Hematopoietic multipotent progenitor cell (in vitro differentiated cells): ENCODE data around the gene PPP2R1B. TPM values are rescaled to one million over a fixed set of nuclear protein-coding genes. Genes with fewer than 3 reads are reported as not detected.

Source experiments
- DNase-seq, 3 donors: peaks; one replicate each; pipeline ENCODE4 v3.0.0-alpha.2; 2011 to 2015; ENCODE audit warnings: low read depth in 2 of 3, low spot score in 2 of 3
- total RNA-seq: library from RNA; depleted of rRNA; stranded (reverse); fragments of >200 nt; gene quantifications from one replicate; pipeline ENCODE4 v1.2.3, GENCODE V29; 2012

The PPP2R1B gene
- total RNA-seq, 1 donor, result 13.5 TPM

DNA sequence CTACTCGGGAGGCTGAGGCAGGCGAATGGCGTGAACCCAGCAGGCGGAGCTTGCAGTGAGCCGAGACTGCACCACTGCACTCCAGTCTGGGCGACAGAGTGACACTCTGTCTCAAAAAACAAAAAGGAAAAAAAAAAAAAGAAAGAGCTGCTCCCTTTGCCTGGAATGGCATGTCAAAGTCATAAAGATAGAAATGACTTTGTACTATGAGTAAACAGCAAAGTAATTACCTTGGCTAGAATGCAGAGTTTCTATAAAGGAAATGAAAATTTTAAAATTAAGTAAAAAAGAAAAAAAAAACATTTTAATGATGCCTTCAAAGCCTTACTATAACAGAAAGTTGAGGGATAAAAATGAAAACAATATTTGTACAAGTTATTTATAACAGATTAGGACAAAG lies 10.1 kb downstream of the PPP2R1B start:
- no peak for DNase-seq

DNA sequence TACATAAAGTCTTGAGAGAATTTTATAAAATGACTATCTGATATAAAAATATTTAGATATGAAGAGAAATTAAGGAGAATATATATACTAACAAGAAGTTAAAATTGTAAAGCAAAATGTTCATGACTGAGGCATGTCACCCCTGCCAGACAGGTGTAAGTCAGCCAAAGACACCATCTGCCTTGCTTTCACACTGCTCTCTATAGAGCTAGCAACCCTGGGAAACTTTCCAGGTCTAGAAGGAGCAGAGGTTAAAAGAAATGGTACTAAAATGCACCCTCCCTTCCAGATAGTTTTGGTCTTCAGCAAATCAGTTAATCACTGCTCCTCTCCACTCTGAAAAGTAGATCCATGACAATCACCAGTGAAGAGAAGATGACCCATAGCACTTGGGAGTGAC lies 16.5 kb downstream of the PPP2R1B start:
- no peak for DNase-seq

DNA sequence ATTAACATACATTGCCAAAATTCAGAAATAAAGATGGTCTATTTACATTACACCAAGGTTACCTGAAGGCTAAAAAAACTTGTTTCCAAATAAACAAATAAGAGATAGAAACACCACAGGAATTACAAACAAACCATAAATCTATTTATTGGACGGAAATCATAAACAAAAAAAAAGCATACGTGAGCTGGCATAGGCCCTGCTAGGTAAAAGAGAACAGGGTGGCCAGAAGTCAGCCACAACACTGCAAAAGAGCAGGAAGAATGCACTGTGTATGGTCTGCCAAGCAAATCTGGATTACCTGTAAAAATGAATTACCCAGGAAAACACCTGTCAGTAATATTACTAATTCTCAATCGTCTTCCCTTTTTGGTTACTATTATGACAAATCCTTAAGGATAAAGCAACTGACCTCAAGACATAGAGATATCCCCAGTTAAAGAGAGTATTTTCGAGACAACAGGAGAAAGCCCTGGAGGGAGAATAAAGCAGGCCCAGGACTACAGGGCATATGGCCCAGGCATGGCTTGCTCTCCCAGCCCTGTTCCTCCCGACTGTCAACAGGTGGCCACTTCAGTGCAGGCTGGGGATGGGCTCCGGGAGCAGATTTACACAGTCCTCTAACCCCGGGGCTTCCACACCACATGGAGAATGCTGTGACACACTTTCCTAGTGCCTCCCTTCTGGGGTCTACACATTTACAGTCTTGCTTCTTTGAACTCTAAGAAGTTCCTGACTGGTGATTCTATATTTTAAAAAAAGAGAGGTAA lies 18.0 kb downstream of the PPP2R1B start:
- no peak for DNase-seq

DNA sequence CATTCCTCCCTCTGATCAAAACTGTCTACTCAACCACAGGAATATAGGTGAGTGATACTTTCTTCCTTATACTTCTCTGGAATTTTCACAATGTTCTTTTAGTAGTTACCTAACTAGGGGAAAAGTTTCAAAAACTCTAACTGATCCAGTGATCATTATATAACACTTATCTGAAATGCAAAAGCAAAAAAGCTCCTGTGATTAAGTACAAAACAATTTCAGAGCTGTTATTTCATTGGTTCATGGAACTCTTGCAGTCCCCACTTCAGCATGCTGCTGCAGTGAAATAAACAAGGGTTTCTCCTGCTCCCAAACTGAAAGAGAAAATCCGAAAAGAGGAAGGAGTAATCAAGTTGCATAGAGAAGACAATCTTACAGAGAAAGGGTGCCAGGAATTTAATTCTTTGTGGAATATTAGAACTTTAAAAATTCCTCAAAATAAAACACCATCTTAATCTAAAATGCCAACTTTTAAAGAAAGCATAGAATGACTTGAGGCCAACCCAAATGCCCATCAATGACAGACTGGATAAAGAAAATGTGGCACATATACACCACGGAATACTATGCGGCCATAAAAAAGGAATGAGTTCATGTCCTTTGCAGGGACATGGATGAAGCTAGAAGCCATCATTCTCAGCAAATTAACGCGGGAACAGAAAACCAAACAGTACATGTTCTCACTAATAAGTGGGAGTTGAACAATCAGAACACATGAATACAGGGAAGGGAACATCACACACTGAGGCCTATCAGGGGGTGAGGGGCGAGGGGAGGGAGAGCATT lies 20.3 kb downstream of the PPP2R1B start:
- no peak for DNase-seq

DNA sequence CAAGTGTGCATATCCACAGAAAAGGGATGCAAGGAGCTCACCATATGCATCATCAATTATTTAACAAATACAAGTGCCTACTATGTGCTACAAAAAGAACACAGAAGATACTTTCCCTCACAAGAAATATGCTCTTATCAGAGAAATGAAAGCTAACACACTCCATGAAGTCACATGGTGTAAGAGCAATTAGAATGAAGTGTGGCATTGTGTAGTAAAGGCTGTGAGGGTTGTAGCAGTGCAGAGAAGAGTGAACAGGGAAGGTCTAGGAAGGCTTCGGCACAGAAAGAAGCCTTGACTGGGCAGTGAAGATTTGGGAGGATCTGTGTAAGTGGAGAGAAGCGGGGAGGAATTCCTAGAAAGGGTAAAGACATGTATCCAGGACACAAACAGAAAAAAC lies 22.5 kb downstream of the PPP2R1B start:
- DNase-seq, result no peak

DNA sequence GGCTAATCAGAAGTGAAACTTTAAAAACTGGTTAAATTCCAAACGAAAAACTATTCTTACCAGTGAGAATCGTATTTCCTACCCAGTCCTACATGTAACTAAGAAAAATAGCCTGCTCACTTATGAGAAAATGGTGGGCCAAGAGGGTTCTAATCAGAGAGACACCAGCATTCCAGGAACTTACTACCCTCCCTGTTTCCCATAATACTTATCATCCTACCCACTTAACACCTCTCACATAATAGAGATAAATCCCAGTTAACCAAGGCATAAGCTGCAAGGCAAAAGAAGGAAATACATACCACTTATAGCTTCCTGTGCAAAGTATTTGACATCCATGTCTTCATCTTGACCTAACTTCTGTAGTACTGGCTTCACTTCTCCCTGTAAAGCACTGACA lies 24.4 kb downstream of the PPP2R1B start:
- no peak for DNase-seq

DNA sequence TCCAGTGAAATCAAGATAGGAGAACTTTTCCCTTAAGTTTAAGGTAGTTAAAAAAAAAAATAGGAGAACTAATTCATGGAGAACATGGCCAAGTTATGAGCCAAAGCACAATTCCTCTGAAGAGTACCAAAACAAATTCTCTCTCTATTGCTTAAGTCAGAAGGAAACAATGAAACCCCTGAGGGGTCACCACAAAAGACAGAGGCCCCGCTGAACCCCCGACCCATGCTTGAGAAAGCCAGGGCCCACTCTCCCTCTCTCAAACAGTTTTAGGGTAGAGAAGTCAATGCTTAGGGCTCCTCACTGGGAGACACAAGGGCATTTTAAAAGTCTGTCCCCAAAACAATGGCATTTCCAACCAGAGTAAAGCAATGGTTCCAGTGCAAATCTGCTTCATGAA lies 26.9 kb downstream of the PPP2R1B start:
- no peak for DNase-seq

DNA sequence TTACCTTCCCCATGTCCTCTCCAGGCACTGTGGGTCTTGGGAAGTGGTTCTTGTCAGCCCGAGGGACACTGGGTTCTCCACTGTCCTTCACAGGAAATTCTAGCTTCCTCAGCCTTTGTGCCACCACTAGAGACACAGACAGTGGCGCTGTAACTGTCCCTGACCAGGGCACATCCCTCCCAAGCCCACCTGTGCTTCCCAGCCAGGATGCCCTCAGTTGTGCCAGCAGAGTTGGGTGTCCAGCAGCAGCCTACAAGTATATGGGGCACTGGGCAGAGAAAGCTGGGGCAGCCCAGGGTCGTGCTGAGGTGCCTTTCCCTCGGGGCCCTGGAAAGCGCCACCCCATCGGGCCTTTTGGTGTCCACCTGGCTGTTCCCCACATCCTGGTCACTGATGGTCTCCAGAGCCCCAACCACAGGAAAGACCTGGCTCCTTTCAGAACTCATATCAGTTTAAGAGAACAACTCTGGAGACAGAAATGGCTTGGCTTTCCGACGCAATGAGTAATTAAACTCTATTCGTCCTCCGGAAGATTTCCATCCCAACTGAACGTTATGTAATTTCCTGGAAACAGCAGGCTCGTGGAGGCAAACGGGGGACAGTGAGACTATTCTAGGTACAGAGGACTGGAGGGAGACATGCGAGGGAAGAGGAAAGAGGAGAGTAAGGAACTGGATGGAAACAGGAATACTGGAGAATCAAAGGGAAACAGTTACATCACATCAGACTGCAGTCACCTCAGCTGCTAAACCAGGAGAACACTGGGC lies 28.6 kb downstream of the PPP2R1B start:
- no peak for DNase-seq

DNA sequence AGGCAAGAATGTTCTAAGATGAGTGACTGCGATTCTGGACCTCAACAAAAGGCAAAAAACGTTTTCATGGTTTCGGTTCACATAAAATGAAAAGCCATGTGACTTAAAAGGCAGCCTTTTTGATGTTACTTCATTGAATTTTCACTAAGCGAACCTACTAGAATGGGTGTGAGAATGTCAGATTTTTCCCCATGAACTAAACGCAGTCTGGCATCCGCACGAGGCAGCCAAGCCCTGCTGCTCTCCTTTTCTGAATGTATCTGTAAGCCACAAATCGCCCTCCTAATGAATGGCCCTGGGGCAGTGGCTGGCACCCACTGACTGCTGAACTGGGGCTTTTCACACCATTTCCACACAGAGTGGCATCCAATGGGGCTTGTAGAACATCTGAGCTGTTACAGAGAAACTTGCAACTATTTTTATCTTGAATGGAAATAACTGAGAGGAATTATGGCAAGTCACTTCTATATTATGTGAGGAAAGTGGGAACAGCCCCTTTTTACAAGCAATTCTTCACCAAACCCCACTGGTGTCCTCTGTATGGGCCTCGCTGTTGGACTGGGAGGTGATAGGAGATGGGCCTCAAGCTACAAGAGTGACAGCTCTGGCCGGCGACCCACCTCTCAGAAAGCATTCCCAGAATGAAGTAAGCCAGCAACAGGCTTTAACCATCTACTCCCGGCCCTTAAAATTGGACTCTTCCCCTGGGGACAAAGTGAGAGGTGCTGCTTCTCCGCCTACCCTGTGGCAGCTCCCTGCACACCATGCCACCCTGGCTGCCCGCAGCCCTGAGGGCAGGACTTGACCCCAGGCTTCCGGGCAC lies 29.4 kb downstream of the PPP2R1B start:
- DNase-seq, result no peak

DNA sequence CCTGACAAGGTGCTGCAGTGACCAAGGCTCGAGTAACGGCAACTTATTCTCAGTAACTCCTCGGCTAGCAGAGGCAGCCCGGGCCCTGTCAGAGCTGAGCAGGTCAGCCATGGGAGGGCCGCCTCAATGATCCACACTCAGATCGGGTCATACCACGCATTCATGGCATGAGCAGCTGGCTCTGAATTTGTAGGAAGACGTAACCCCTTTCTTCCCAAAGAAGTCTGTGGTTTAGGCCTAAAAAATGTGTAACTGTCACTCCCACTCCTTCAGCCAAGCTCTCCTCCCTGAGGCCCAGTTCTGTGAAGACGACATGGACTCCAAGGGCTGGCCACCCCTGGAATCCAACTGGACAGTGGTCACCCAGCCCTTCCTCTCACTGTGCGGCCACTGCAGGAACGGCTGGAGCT lies 30.0 kb downstream of the PPP2R1B start:
- no peak for DNase-seq

DNA sequence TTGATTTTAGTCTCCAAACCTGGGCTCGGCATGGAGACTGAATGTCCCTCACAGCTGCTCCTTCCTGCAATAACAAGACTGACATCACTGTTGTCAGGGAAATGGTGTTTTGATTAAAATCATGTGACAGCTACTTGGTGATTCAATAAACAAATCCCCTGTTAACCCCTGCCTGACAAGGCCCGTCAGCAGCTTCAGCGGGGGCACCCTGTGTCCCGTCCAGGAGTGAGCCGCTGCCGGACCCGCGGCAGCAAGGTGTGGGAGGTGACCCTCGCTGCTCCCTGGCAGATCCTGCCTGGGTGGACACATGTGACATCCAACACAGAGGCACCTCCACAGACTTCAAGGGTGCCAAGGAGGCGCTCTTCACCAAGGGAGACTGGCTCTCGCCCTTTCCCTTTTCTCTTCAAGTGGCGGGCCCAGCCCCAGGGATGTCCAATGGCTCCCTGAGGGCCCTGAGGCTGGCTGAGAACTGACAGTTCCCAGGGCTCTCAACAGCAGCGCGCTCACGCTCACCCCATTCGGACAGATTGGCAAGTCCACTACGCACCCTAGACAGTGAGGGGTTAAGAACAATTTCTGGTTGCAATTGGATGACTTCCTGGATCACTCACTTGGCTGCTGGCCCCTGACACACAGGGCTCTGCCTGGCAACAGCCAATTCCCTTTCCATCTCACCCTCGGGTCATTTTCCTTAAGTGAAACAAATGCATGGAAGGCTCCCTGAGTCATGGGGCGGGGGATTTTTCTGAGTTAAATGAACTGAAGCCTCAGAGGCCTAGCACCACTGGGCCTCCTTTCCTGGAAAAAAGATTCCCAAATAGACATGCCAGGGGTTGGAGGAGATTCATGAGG lies 30.7 kb downstream of the PPP2R1B start:
- DNase-seq, result peak in 1 of 3 donors; percentile 7

DNA sequence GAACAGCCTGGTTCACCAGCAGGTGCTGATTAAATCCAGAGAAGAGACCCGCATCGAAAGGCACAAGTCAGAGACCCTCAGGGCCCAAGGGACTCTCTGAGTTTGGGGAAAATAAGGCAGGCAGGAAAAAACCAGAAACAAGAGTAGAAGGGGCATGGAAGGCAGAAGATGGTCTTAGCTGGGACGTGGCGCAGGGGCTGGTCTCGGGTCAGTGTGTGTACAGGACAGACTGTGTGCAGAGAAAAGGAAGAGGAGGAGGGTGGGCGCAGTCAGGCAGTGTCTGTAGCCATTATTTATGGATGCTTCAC lies 31.3 kb downstream of the PPP2R1B start:
- no peak for DNase-seq

DNA sequence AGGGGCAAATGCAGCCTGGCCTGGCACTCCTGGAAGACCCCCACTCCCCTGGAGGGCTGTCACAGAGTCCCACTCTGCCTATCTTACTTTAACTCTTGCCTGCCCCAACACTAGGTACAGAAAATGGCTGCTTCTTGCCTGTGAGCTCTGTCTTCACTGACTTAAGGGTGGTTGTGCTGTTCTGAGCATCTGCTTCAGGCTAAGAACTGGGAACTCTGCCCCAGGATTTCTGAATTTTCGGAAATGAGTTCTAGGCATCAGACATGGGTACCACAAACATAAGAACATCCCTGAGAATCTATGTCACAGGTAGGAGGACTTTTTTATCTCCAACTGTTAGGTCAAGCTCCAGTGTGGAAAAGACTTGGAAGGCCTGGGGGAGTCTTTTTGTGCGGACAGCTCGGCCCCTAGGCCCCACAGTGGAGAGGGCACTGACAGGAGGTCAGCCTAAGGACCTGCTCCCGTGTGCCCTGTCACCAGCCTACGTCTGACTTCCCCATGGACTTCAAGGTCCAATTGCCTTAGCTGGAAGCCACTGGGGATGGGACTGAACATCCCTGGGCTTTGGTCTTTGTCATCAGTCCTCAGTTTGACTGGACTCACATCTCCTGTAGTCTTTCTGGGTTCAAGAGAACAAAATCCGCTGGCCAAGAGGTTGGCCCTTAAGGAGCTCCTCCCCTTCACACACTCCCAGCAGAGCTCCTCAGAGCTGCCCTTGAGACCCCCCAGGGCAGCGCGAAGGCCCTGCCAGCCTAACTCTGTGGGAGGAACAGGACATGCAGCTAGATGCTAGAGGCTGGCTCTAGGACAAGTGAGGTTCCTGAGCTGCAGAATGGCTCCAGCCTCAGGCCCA lies 31.9 kb downstream of the PPP2R1B start:
- DNase-seq, result no peak

DNA sequence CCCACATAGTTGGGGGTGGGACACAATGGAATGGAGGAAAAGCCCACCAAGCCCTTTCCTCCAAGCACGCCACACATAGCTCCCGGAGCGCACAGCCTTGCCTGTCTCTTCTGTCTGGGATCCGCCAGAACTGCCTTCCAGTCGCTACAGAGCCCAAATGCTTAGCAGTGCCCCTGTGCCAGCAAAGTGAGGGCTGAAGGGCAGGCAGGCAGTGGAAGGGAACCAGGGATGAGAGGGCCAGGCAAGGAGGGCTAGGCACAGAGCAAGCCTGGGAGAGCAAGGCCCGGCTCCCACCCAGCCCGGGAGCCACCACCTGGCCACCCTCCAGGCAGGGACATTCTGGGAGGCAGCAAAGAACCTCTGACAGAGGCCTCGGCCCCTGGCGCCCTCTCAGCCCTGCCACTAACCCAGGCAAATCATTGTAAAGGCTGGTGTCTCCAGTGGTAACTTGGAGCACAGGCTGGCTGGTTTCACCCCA lies 32.5 kb downstream of the PPP2R1B start:
- no peak for DNase-seq

DNA sequence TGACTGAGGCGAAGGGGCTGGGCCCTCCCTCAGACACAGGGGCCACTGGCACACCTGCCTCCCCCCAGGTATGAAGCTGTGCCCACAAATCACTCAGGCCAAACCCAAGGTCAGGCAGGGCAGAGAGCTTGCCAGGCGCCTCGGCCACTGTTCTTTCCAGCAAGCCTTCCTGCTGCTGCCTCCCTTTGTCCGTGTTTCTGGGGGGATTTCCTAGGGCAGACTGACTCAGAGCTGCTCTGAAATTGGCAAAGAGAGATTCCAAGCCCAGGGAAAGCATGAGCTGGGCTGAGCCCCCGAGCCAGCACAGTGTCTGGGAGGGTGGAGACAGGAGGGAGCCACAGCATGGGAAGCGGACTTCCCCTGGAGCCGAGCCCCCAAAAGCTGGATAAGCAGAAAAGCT lies 33.2 kb downstream of the PPP2R1B start:
- DNase-seq, result no peak

DNA sequence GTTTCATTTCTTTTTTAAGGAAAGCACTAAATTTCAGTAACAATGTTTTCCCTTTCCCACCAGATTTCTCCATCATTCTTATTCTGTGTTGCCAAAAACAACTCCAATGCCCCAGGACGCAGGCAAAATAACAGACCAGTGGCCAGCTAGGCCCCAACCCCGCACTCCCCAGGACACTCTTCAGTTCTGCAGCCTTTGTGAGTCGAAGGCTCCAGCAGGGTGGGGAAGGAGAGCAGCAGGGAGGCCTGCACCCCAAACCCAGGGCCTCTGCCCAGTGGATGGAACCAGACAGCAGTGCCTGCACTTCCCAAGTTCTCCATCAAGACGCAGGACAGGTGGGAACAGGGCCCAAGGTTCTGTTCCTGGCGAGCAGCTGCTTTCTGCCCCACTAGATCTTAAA lies 34.4 kb downstream of the PPP2R1B start:
- DNase-seq, result no peak

DNA sequence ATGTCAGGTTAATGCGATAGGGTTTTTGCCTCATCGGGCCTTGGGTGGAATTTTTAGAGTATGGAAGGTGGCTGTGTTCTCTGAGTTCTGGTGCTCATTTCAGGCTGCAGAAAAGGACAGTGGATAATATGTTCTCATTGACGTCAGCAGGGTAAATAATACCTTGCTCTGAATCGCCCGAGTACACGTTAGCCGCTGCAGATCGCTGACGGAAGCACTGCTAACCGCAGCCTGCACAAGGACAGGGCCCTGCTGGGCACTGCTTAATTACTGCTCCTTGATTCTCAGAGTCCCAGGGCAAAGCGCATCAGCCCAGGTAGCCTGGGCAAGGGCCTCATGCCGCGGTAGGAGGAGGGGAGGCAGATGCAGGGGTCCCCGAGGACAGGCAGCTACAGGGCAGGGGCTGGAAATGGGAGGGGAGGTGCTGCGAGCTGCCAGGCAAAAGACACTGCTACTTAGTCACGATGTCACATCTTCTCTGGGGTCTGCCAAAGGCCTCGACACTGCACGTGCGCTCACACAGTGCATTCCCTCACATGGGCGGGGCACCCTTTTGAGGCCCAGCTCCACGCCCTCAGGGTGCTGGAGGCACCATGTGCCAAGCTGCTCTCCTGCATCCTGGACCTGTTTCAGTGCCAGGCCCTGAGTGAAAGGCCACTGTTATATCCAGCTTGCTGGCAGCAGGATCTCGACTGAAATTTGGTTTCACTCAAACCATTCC lies 35.2 kb downstream of the PPP2R1B start:
- DNase-seq, result no peak

DNA sequence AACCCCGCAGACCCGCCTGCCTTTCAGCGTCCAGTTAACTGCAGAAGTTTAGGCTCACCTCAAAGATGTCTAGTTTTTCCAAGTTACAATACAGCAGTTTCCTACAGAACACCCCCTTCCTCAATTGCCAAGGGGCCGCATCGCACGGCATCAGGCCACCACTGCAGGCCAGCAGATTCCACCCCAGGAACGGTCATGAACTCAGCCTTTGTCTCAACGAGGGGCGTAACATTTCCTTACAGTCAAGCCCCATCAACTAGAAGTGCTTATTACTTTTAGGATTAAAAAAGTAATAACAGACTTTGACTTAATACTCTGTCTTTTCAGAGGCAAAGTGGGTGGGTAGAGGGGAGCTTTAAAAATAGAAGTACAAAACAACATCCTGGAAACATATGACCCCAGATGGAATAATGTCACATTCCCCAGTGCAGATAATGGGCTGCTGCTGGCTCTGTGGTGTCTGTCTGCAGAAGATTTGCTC lies 36.3 kb downstream of the PPP2R1B start:
- DNase-seq, result no peak
